ENCODE measurements around the gene KNL1.

Gene KNL1

DNA sequence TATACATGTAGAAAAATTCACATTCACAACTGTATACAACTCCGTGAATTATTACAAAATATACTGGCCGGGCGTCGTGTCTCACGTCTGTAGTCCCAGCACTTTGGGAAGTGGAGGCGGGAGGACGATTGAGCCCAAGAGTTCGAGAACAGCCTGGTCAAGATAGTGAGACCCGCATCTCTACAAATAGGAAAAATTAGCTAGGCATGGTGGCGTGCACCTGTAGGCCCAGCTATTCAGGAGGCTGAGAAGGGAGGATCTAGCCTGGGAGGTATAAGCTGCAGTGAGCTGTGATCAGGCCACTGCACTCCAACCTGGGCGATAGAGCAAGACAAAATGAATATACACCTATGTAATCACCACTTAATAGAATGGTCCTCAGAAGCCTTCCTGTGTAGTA, 102.2 kb downstream of the KNL1 start:
- DNase-seq (ENCODE audit: extremely low read depth, low read depth), result no peak
- H3K4me3 ChIP-seq (replicated peaks; ENCODE audit: low read depth, low read length), result peak overlapping the region; percentile 62
- TF ChIP-seq, protein P1, sequence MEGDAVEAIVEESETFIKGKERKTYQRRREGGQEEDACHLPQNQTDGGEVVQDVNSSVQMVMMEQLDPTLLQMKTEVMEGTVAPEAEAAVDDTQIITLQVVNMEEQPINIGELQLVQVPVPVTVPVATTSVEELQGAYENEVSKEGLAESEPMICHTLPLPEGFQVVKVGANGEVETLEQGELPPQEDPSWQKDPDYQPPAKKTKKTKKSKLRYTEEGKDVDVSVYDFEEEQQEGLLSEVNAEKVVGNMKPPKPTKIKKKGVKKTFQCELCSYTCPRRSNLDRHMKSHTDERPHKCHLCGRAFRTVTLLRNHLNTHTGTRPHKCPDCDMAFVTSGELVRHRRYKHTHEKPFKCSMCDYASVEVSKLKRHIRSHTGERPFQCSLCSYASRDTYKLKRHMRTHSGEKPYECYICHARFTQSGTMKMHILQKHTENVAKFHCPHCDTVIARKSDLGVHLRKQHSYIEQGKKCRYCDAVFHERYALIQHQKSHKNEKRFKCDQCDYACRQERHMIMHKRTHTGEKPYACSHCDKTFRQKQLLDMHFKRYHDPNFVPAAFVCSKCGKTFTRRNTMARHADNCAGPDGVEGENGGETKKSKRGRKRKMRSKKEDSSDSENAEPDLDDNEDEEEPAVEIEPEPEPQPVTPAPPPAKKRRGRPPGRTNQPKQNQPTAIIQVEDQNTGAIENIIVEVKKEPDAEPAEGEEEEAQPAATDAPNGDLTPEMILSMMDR (IDR thresholded peaks at IDR 0.05; ENCODE audit: low read depth, low read length, missing control alignments), result no peak

DNA sequence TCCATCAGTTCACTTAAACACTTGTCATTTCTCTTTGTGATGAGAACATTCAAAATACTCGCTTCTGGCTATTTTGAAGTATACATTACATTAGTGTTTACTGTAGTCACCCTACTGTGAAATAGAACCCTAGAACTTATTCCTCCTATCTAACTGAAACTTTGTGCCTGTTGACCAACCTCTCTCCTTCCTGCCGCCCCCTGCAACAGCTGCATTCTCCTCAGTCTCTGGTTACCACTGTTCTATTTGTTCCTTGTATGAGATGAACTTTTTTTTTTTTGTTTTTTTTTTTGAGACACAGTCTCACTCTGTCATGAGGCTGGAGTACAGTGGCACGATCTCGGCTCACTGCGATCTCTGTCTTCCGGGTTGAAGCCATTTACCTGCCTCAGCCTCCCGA, 103.9 kb downstream of the KNL1 start:
- DNase-seq (ENCODE audit: extremely low read depth, low read depth), result no peak
- TF ChIP-seq, protein P1 (IDR thresholded peaks at IDR 0.05; ENCODE audit: low read depth, low read length, missing control alignments), result no peak
- H3K4me3 ChIP-seq (replicated peaks; ENCODE audit: low read depth, low read length), result no peak overlapping the region

DNA sequence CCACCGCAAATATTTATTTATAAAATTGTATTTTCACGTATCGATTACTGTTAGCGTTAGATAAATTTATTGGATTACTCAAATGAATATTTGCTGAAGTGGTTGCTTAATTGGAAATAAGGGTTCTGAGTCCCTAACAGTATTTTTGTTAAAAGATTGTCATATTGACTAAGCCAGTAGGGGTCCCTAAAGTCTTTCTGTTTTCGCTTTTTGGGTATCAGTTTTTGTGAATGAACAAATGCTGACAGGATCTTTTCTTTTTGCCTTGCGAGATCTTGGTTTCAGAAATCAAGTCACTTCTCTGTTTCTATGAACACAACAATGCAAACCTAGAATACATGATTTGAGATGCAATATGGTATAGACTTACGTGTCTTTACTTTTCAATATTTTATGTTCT, 108.0 kb downstream of the KNL1 start:
- DNase-seq (ENCODE audit: extremely low read depth, low read depth), result no peak
- no peak overlapping the region for H3K4me3 ChIP-seq (replicated peaks; ENCODE audit: low read depth, low read length)
- TF ChIP-seq, protein P1 (IDR thresholded peaks at IDR 0.05; ENCODE audit: low read depth, low read length, missing control alignments), result no peak

DNA sequence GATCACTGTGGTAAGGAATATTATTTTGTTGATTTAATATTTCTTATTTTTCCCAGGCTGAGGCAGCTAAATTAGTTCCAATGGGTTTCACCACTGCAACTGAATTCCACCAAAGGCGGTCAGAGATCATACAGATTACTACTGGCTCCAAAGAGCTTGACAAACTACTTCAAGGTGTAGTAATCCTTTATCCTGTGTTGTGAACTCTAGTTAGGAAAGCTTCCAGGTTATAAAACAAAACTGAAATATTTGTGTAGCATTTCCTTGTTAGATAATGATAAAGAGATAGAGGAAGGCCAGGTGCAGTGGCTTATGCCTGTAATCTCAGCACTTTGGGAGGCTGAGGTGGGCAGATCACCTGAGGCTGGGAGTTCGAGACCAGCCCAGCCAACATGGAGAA, 112.1 kb downstream of the KNL1 start:
- no peak for DNase-seq (ENCODE audit: extremely low read depth, low read depth)
- TF ChIP-seq, protein P1 (IDR thresholded peaks at IDR 0.05; ENCODE audit: low read depth, low read length, missing control alignments), result no peak
- no peak overlapping the region for H3K4me3 ChIP-seq (replicated peaks; ENCODE audit: low read depth, low read length)
